NB4 (cell line): ENCODE measurements around the gene DOCK9.

Experiments
- CTCF ChIP-seq: IDR thresholded peaks from one replicate; pipeline ENCODE4 v1.5.1; 2012; ENCODE audit warnings: low read depth, low read length
- POLR2A ChIP-seq: IDR thresholded peaks from 2 replicates; pipeline ENCODE4 v1.6.1; 2011; ENCODE audit warnings: mild to moderate bottlenecking; ENCODE audit not compliant: insufficient read length; ENCODE audit errors: extremely low read depth

DNA sequence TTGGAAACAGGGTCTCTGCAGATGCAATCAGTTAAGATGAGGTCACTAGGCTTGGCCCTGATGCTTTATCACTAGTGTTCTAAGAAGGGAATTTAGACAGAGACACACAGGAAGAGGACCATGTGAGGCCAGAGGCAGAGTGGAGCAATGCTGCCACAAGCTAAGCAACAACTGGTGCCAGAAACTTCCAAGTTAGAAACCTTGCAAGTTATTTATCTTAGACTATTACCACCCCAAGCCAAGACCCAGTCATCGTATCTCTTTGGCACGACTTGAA is 81.1 kb downstream of the DOCK9 start:
- TF ChIP-seq CTCF = no peak
- TF ChIP-seq POLR2A = no peak
